H1 (cell line): ENCODE measurements around the gene DNAJC7. TPM values are rescaled to one million over a fixed set of nuclear protein-coding genes. Genes with fewer than 3 reads are reported as not detected.

ENCODE experiments used
- ASH2L ChIP-seq: fragments of 200-600, 300-600 bp; sonication (generic); IDR thresholded peaks from one replicate; pipeline ENCODE4 v1.7.1; 2017; ENCODE audit warnings: low read length
- BACH1 ChIP-seq: IDR thresholded peaks from 2 replicates; pipeline ENCODE4 v1.6.1; 2012; ENCODE audit warnings: low read length, improper control_type of control experiment
- CBX8 ChIP-seq: fragments of 300-800, 300-1000 bp; sonication (generic); IDR thresholded peaks from 2 replicates; pipeline ENCODE4 v1.7.1; 2016; ENCODE audit warnings: low read depth, low read length, borderline replicate concordance
- CREB1 ChIP-seq: IDR thresholded peaks from 2 replicates; pipeline ENCODE4 v1.6.1; 2012; ENCODE audit warnings: inconsistent platforms
- CTBP2 ChIP-seq: IDR thresholded peaks from 2 replicates; pipeline ENCODE4 v1.7.0; 2011; ENCODE audit warnings: borderline replicate concordance, mild to moderate bottlenecking, moderate library complexity, mixed read lengths, low read length; ENCODE audit not compliant: insufficient read depth, insufficient read length
- EGR1 ChIP-seq: IDR thresholded peaks from 2 replicates; pipeline ENCODE4 v1.6.1; 2011; ENCODE audit warnings: low read depth, low read length, borderline replicate concordance
- HDAC2 ChIP-seq, 2 experiments: fragments of 300-600 bp in 1 of 2; sonication (generic) in 1 of 2; IDR thresholded peaks; 2 replicates each; pipeline ENCODE4 v1.6.1; 2011 to 2012; ENCODE audit warnings: low read depth in 2 of 2, low read length in 2 of 2, mild to moderate bottlenecking in 2 of 2, moderate library complexity in 2 of 2, borderline replicate concordance in 1 of 2, inconsistent platforms in 1 of 2
- KDM1A ChIP-seq: fragments of 200-600, 300-600 bp; sonication (generic); IDR thresholded peaks from 2 replicates; pipeline ENCODE4 v1.7.1; 2016; ENCODE audit warnings: mild to moderate bottlenecking, low read length, borderline replicate concordance
- KDM4A ChIP-seq: IDR thresholded peaks from one replicate; pipeline ENCODE4 v1.7.1; 2012; ENCODE audit warnings: low read depth, mild to moderate bottlenecking, moderate library complexity, low read length, inconsistent platforms; ENCODE audit not compliant: severe bottlenecking
- NANOG ChIP-seq: IDR thresholded peaks from 2 replicates; pipeline ENCODE4 v1.6.1; 2011; ENCODE audit warnings: low read length, low read depth, mild to moderate bottlenecking, inconsistent platforms; ENCODE audit not compliant: insufficient read depth, poor library complexity, severe bottlenecking
- RNF2 ChIP-seq: fragments of 200-900, 300-1000 bp; sonication (generic); IDR thresholded peaks from 2 replicates; pipeline ENCODE4 v1.7.1; 2016; ENCODE audit warnings: borderline replicate concordance, low read depth, mild to moderate bottlenecking, antibody characterized with exemption, low read length; ENCODE audit not compliant: poor library complexity, severe bottlenecking; ENCODE audit errors: missing control alignments
- RXRA ChIP-seq: IDR thresholded peaks from 2 replicates; pipeline ENCODE4 v1.6.1; 2011; ENCODE audit warnings: low read depth, mild to moderate bottlenecking, low read length, moderate library complexity; ENCODE audit not compliant: insufficient read depth
- SAP30 ChIP-seq: fragments of 300-600 bp; sonication (generic); IDR thresholded peaks from 2 replicates; pipeline ENCODE4 v1.7.1; 2012; ENCODE audit warnings: low read length, moderate library complexity, mild to moderate bottlenecking, inconsistent platforms; ENCODE audit not compliant: insufficient read depth, insufficient replicate concordance
- SIN3A ChIP-seq, 2 experiments: IDR thresholded peaks in 1 of 2; conservative IDR thresholded peaks in 1 of 2; 2 replicates each; pipeline ENCODE4 v1.6.1; 2011 to 2012; ENCODE audit warnings: low read length in 2 of 2, improper control_type of control experiment in 1 of 2, low read depth in 1 of 2, mild to moderate bottlenecking in 1 of 2
- SP2 ChIP-seq: IDR thresholded peaks from 2 replicates; pipeline ENCODE4 v1.6.1; 2012; ENCODE audit warnings: mild to moderate bottlenecking, low read length, inconsistent platforms
- SRF ChIP-seq: IDR thresholded peaks from 2 replicates; pipeline ENCODE4 v1.6.1; 2011; ENCODE audit warnings: mild to moderate bottlenecking, low read depth, low read length, moderate library complexity
- TAF7 ChIP-seq: optimal IDR thresholded peaks from 2 replicates; pipeline ENCODE3; 2011; ENCODE audit warnings: low read depth, mild to moderate bottlenecking, inconsistent platforms, low read length, moderate library complexity, borderline replicate concordance
- TBP ChIP-seq: IDR thresholded peaks from 2 replicates; pipeline ENCODE4 v1.6.1; 2011; ENCODE audit warnings: low read depth, low read length, improper control_type of control experiment
- TEAD4 ChIP-seq: IDR thresholded peaks from 2 replicates; pipeline ENCODE4 v1.6.1; 2012; ENCODE audit warnings: low read depth, low read length, inconsistent platforms, mixed read lengths
- ZNF274 ChIP-seq: IDR thresholded peaks from 2 replicates; pipeline ENCODE4 v1.7.0; 2012; ENCODE audit warnings: low read length, borderline replicate concordance; ENCODE audit errors: extremely low read depth
- polyA plus RNA-seq, 7 experiments: library from polyadenylated mRNA; depleted of rRNA in 3 of 7; stranded (reverse) in 5 of 7; unstranded in 2 of 7; fragments of >200 nt in 5 of 7; fragments of 200-250 nt in 2 of 7; gene quantifications; 1 replicate in 5 of 7; 2 replicates in 1 of 7; 4 replicates in 1 of 7; pipeline versions ENCODE4 v1.2.1 to v1.2.3, GENCODE V29; 2011 to 2013; ENCODE audit warnings: missing spikeins in 2 of 7, mixed read lengths in 2 of 7
- total RNA-seq: library from RNA; stranded (reverse); fragmentation: NEBNext Ultra II Directional; extraction: Animal tissue kit (Norgen Biotek cat#: 25700); gene quantifications from 2 replicates; pipeline ENCODE4 v1.2.1, GENCODE V29; 2021
- TF ChIP-seq, protein P1 (sequence below): IDR thresholded peaks from 2 replicates; pipeline ENCODE4 v1.6.1; 2011; ENCODE audit warnings: low read length, improper control_type of control experiment

Gene DNAJC7
- total and polyA plus RNA-seq, 2 of the 8 experiments (the other 6 are each of a cell fraction or from before 2014, with no cell fraction given), result 31.0 to 148 TPM

DNA sequence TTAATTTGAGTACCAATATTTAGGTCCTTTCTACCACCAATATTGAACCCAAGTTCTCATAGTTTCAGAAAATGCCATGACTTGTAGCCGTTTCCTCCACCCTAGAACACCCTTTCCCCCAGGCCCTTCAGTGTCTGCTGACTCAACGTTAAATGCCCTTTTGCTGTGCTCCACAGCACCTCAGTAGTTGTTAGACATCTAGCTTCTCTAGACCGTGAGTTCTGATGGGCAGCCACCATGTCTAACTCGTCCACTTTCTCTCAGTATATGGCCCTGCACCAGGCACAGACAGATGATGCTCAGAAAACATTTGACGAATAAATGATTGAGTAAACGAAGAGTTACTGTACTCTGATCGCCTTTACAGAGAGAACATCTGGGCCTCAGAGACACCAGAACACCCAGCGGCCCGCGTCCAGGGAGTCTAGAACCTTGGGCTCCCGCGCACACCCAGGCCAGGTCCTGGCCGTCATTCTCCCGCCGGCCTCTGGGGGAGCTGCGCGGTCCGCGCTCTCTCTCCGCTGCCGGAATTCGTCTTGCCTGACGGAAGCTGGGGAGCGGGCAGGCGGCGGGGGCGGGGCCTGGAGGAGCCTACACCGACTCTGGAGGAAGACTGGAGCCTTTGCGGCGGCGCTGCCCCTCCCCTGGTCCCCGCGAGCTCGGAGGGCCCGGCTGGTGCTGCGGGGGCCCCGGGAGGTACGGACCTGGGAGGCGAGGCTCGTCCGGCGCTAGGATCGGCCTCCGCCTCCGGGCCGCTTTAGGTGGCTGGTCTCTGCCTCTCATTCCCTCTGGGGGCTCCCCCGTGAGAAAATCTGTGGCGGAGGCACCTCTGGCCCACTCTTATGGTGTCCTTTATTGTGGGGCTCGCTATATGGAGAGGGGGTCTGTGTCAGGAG, 2.5 kb upstream of the DNAJC7 start, which contains the start of gene NKIRAS2 (continued):
- TF ChIP-seq KDM4A, result peak; percentile 30
- TF ChIP-seq, protein P1, sequence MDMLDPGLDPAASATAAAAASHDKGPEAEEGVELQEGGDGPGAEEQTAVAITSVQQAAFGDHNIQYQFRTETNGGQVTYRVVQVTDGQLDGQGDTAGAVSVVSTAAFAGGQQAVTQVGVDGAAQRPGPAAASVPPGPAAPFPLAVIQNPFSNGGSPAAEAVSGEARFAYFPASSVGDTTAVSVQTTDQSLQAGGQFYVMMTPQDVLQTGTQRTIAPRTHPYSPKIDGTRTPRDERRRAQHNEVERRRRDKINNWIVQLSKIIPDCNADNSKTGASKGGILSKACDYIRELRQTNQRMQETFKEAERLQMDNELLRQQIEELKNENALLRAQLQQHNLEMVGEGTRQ, result no peak
- no peak for TF ChIP-seq CTBP2
- TF ChIP-seq KDM1A, result peak; percentile 40; the same call in 1 of the 2 replicates
- no peak for TF ChIP-seq RNF2
- TF ChIP-seq TBP, result peak; percentile 49; the same call in 1 of the 2 replicates
- TF ChIP-seq SIN3A (conservative IDR thresholded peaks at IDR 0.05 in 1 of 2, IDR thresholded peaks at IDR 0.05 in 1 of 2; ENCODE audit: low read depth in 1 of 2, low read length in 2 of 2), result peak; percentile 57 to 86; a peak in 2 of 4 replicates
- TF ChIP-seq RXRA, result no peak
- peak; percentile 43 for TF ChIP-seq TAF7
- no peak for TF ChIP-seq SAP30
- TF ChIP-seq CREB1, result peak; percentile 54
- TF ChIP-seq ASH2L, result peak; percentile 53
- TF ChIP-seq CBX8, result no peak
- no peak; a peak in 1 of 4 replicates for TF ChIP-seq HDAC2 (IDR thresholded peaks at IDR 0.05; ENCODE audit: borderline replicate concordance in 1 of 2, low read depth in 2 of 2, low read length in 2 of 2)
- peak; percentile 82 for TF ChIP-seq EGR1
- no peak for TF ChIP-seq NANOG
- TF ChIP-seq ZNF274, result no peak
- no peak for TF ChIP-seq BACH1
- peak; percentile 70 for TF ChIP-seq TEAD4
- peak; percentile 64; the same call in 1 of the 2 replicates for TF ChIP-seq SP2
- TF ChIP-seq SRF, result 0 out of 2 replicates have a peak, but pooled peaks have one; percentile 13
